Measurements from ENCODE around the gene GSKIP.

Gene GSKIP

DNA sequence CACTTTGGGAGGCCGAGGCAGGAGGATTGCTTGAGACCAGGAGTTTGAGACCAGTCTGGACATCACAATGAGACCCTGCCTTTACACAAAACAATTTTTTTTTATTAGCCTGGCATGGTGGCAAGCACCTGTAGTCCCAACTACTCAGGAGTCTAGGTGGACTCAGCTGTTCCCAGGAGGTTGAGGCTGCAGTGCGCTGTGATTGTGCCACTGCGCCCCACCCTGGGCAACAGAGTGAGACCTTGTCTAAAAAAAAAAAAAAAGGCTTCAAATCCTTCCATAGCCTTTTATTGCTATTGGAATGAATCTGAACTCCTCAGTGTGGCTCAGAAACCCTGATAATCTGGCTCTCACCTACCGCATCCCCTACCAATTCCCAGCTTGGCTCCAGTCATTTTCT lies 54.7 kb downstream of the GSKIP start:
- Histone ChIP-seq H3K27ac (no peak overlapping the region), H3K9ac (no peak overlapping the region), H2AFZ (ENCODE audit: low read depth) (no peak overlapping the region), H4K20me1 (ENCODE audit: insufficient read depth) (no peaks in the 10 kb centered on the region), H3K4me2 (no peak overlapping the region), H3K4me3 (IDR thresholded peaks at IDR 0.05; ENCODE audit: insufficient read depth, low read depth, low read length) (no peak overlapping the region), H3K4me1 (ENCODE audit: low read depth, poor library complexity, severe bottlenecking) (no peaks in the 10 kb centered on the region), H3K79me2 (ENCODE audit: insufficient read depth, low read depth) (no peaks in the 10 kb centered on the region), H3K36me3 (ENCODE audit: insufficient read depth) (no peaks in the 10 kb centered on the region), H3K27me3 (ENCODE audit: insufficient read depth, low read depth) (no peaks in the 10 kb centered on the region)
- TF ChIP-seq, protein P1, sequence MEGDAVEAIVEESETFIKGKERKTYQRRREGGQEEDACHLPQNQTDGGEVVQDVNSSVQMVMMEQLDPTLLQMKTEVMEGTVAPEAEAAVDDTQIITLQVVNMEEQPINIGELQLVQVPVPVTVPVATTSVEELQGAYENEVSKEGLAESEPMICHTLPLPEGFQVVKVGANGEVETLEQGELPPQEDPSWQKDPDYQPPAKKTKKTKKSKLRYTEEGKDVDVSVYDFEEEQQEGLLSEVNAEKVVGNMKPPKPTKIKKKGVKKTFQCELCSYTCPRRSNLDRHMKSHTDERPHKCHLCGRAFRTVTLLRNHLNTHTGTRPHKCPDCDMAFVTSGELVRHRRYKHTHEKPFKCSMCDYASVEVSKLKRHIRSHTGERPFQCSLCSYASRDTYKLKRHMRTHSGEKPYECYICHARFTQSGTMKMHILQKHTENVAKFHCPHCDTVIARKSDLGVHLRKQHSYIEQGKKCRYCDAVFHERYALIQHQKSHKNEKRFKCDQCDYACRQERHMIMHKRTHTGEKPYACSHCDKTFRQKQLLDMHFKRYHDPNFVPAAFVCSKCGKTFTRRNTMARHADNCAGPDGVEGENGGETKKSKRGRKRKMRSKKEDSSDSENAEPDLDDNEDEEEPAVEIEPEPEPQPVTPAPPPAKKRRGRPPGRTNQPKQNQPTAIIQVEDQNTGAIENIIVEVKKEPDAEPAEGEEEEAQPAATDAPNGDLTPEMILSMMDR (conservative IDR thresholded peaks at IDR 0.05; ENCODE audit: low read depth, low read length): no peak

DNA sequence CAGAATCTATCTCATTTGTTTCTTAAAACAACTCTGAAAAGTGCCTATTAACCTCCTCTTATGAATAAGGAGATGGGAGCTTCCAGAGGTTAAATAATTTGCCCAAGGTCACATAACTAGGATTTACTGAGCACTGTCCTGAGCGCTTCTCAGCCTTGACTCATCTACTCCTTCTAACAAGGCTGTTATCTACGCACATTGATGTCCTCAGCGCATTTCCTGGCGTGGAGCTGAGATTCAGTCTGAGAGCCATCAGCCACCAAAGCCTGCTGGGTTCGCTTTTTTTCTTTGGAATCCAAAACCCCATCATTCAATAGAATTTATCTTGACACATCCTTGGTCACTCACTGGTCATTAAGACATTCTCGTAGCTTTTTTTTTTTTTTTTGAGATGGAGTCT lies 57.9 kb downstream of the GSKIP start:
- Histone ChIP-seq H3K4me3 (IDR thresholded peaks at IDR 0.05; ENCODE audit: insufficient read depth, low read depth, low read length) (no peak overlapping the region), H3K27ac (no peak overlapping the region), H4K20me1 (ENCODE audit: insufficient read depth) (no peaks in the 10 kb centered on the region), H3K9ac (no peak overlapping the region), H3K36me3 (ENCODE audit: insufficient read depth) (no peaks in the 10 kb centered on the region), H3K79me2 (ENCODE audit: insufficient read depth, low read depth) (no peaks in the 10 kb centered on the region), H2AFZ (ENCODE audit: low read depth) (no peak overlapping the region), H3K4me1 (ENCODE audit: low read depth, poor library complexity, severe bottlenecking) (no peaks in the 10 kb centered on the region), H3K4me2 (no peak overlapping the region), H3K27me3 (ENCODE audit: insufficient read depth, low read depth) (no peaks in the 10 kb centered on the region)
- TF ChIP-seq, protein P1 (conservative IDR thresholded peaks at IDR 0.05; ENCODE audit: low read depth, low read length): no peak

DNA sequence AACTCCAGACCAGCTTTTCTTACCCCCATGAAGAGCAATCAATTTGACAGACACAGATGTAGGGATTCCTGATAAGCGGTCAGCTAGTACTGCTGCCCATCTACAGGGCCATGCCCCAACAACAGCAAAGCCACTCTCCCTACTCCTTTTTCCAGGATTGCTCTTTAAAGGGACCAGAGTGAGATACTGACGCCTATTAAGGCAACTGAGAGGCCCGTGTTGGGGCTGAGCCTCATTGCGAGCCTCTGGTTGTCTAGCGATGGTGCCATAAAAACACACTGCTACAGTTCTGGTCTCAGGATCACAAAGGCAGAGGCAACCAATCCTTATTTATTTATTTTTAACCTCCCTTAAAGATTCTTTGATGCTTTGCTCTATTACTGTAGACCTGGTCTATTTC lies 59.7 kb downstream of the GSKIP start:
- no peaks in the 10 kb centered on the region for H3K79me2 ChIP-seq (ENCODE audit: insufficient read depth, low read depth)
- no peak overlapping the region for H3K27ac ChIP-seq
- H3K4me1 ChIP-seq (ENCODE audit: low read depth, poor library complexity, severe bottlenecking): no peaks in the 10 kb centered on the region
- no peak overlapping the region for H3K9ac ChIP-seq
- H2AFZ ChIP-seq (ENCODE audit: low read depth): no peak overlapping the region
- no peaks in the 10 kb centered on the region for H3K36me3 ChIP-seq (ENCODE audit: insufficient read depth)
- no peaks in the 10 kb centered on the region for H3K27me3 ChIP-seq (ENCODE audit: insufficient read depth, low read depth)
- H3K4me3 ChIP-seq (IDR thresholded peaks at IDR 0.05; ENCODE audit: insufficient read depth, low read depth, low read length): no peak overlapping the region
- no peaks in the 10 kb centered on the region for H4K20me1 ChIP-seq (ENCODE audit: insufficient read depth)
- TF ChIP-seq, protein P1 (conservative IDR thresholded peaks at IDR 0.05; ENCODE audit: low read depth, low read length): no peak
- no peak overlapping the region for H3K4me2 ChIP-seq

DNA sequence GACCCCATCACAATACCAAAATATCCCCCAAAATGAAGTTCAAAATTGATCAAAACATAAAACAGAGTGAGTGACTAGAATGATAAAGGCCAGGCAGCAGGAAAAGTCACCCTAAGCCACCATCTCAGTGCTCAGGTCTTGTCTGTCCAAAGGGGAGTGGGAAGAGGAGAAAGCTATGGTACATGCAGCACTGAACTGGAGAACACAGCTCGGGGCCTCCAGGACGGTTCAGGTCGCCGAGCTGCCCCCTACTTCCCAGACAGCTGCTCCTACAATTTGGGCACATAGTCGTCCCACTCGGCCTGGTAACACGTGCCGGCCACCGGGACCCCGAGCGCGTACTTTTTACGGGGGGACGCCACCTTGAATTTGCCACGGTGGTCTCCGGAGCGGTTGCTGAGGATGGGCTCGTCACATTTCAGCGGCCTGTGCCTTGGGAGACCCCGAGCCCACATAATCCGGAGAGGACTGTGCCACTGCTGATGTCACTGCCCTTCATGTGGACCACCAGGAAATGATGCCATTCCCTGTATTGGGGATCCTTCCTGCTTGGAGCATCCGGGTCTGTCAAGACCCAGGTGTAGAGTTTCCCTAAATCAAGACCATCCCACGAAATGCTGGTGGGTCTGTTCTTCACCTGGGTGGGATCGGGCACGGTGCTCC lies 60.3 kb downstream of the GSKIP start:
- H3K9ac ChIP-seq: peak overlapping the region; percentile 50; the same call in 1 of the 2 replicates
- H3K4me3 ChIP-seq (IDR thresholded peaks at IDR 0.05; ENCODE audit: insufficient read depth, low read depth, low read length): no peak overlapping the region
- H3K4me2 ChIP-seq: peak overlapping the region; percentile 62
- H3K4me1 ChIP-seq (ENCODE audit: low read depth, poor library complexity, severe bottlenecking): no peaks in the 10 kb centered on the region
- H2AFZ ChIP-seq (ENCODE audit: low read depth): peak overlapping the region; percentile 87
- TF ChIP-seq, protein P1 (conservative IDR thresholded peaks at IDR 0.05; ENCODE audit: low read depth, low read length): no peak
- no peaks in the 10 kb centered on the region for H3K79me2 ChIP-seq (ENCODE audit: insufficient read depth, low read depth)
- no peaks in the 10 kb centered on the region for H4K20me1 ChIP-seq (ENCODE audit: insufficient read depth)
- H3K27ac ChIP-seq: no peak overlapping the region
- no peaks in the 10 kb centered on the region for H3K27me3 ChIP-seq (ENCODE audit: insufficient read depth, low read depth)
- no peaks in the 10 kb centered on the region for H3K36me3 ChIP-seq (ENCODE audit: insufficient read depth)

All from KMS-11 (cell line).